SK-N-SH treated with all-trans-retinoic acid at 6 μM for 48 hours (cell line): ENCODE results near the gene IHH.
A peak's percentile ranks its signal among the peaks of the same experiment; 100 is the strongest.

Experiments
- ATAC-seq: fragments of 200-7000 bp; cut with Tn5 transposase; 3 replicates; pipeline ENCODE4 v1.9.1; 2020; ENCODE audit warnings: mild to moderate bottlenecking, moderate library complexity
- ARNTL ChIP-seq: fragments of 450-650 bp; formaldehyde crosslinking; IDR thresholded peaks from 2 replicates; pipeline ENCODE4 v1.5.0; 2020; ENCODE audit warnings: low read depth, mild to moderate bottlenecking, moderate library complexity, borderline replicate concordance
- BACH2 ChIP-seq: fragments of 250-450 bp; sonication (Bioruptor Pico); IDR thresholded peaks from 2 replicates; pipeline ENCODE4 v1.9.0; 2021; ENCODE audit warnings: mild to moderate bottlenecking, borderline replicate concordance
- CSDC2 ChIP-seq: fragments of 250-450 bp; sonication (Bioruptor Pico); IDR thresholded peaks from 2 replicates; pipeline ENCODE4 v1.5.0; 2020; ENCODE audit warnings: mild to moderate bottlenecking, moderate library complexity
- ESRRG ChIP-seq: fragments of 250-450 bp; sonication (Bioruptor Pico); IDR thresholded peaks from 2 replicates; pipeline ENCODE4 v1.6.1; 2021; ENCODE audit warnings: mild to moderate bottlenecking
- GLIS3 ChIP-seq: fragments of 250-450 bp; sonication (Bioruptor Pico); IDR thresholded peaks from 2 replicates; pipeline ENCODE4 v1.5.0; 2020; ENCODE audit warnings: mild to moderate bottlenecking, moderate library complexity
- ISL1 ChIP-seq: fragments of 250-450 bp; sonication (Bioruptor Pico); IDR thresholded peaks from 2 replicates; pipeline ENCODE4 v2.1.2; 2022; ENCODE audit warnings: mild to moderate bottlenecking, moderate library complexity
- OSR1 ChIP-seq: fragments of 250-450 bp; sonication (Bioruptor Pico); IDR thresholded peaks from 2 replicates; pipeline ENCODE4 v1.8.0; 2022; ENCODE audit warnings: moderate library complexity, mild to moderate bottlenecking, inconsistent platforms
- PPARA ChIP-seq: fragments of 250-450 bp; sonication (Bioruptor Pico); IDR thresholded peaks from 2 replicates; pipeline ENCODE4 v1.5.0; 2020; ENCODE audit warnings: mild to moderate bottlenecking, borderline replicate concordance
- RARB ChIP-seq: fragments of 250-450 bp; sonication (Bioruptor Pico); IDR thresholded peaks from 2 replicates; pipeline ENCODE4 v1.8.0; 2021; ENCODE audit warnings: mild to moderate bottlenecking, moderate library complexity
- TCF4 ChIP-seq: fragments of 250-450 bp; sonication (Bioruptor Pico); IDR thresholded peaks from 2 replicates; pipeline ENCODE4 v1.8.0; 2021; ENCODE audit warnings: mild to moderate bottlenecking, moderate library complexity, borderline replicate concordance
- TOX ChIP-seq: fragments of 250-450 bp; sonication (Bioruptor Pico); IDR thresholded peaks from 2 replicates; pipeline ENCODE4 v1.8.0; 2021; ENCODE audit warnings: mild to moderate bottlenecking, moderate library complexity, borderline replicate concordance
- ZC3H10 ChIP-seq: fragments of 250-450 bp; sonication (Bioruptor Pico); IDR thresholded peaks from 2 replicates; pipeline ENCODE4 v1.5.1; 2021; ENCODE audit warnings: mild to moderate bottlenecking, moderate library complexity
- ZFP3 ChIP-seq: fragments of 250-450 bp; sonication (Bioruptor Pico); IDR thresholded peaks from 2 replicates; pipeline ENCODE4 v1.5.0; 2020; ENCODE audit warnings: mild to moderate bottlenecking, moderate library complexity
- ZFP30 ChIP-seq: fragments of 450-650 bp; formaldehyde crosslinking; IDR thresholded peaks from 2 replicates; pipeline ENCODE4 v1.5.0; 2022; ENCODE audit warnings: mild to moderate bottlenecking, moderate library complexity
- ZNF565 ChIP-seq: fragments of 450-650 bp; formaldehyde crosslinking; conservative IDR thresholded peaks from 2 replicates; pipeline ENCODE4 v1.5.0; 2020; ENCODE audit warnings: low read depth, mild to moderate bottlenecking, moderate library complexity
- ZNF70 ChIP-seq: fragments of 450-650 bp; formaldehyde crosslinking; IDR thresholded peaks from 2 replicates; pipeline ENCODE4 v1.5.0; 2020; ENCODE audit warnings: mild to moderate bottlenecking, moderate library complexity
- ZNF8 ChIP-seq: fragments of 450-650 bp; formaldehyde crosslinking; IDR thresholded peaks from 2 replicates; pipeline ENCODE4 v1.5.0; 2020; ENCODE audit warnings: mild to moderate bottlenecking, moderate library complexity
- TF ChIP-seq, protein P1 (sequence below): fragments of 250-450 bp; sonication (Bioruptor Pico); IDR thresholded peaks from 2 replicates; pipeline ENCODE4 v1.8.0; 2021; ENCODE audit warnings: low read depth, mild to moderate bottlenecking, moderate library complexity, borderline replicate concordance
- TF ChIP-seq, protein P2 (sequence below): fragments of 250-450 bp; sonication (Bioruptor Pico); IDR thresholded peaks from 2 replicates; pipeline ENCODE4 v1.8.0; 2020; ENCODE audit warnings: mild to moderate bottlenecking, moderate library complexity, borderline replicate concordance
- TF ChIP-seq, protein P3 (sequence below): fragments of 250-450 bp; sonication (Bioruptor Pico); IDR thresholded peaks from 2 replicates; pipeline ENCODE4 v1.5.0; 2020; ENCODE audit warnings: mild to moderate bottlenecking, moderate library complexity
- TF ChIP-seq, protein P4 (sequence below): fragments of 250-450 bp; sonication (Bioruptor Pico); IDR thresholded peaks from 2 replicates; pipeline ENCODE4 v1.5.1; 2021; ENCODE audit warnings: mild to moderate bottlenecking, moderate library complexity

The IHH gene

DNA sequence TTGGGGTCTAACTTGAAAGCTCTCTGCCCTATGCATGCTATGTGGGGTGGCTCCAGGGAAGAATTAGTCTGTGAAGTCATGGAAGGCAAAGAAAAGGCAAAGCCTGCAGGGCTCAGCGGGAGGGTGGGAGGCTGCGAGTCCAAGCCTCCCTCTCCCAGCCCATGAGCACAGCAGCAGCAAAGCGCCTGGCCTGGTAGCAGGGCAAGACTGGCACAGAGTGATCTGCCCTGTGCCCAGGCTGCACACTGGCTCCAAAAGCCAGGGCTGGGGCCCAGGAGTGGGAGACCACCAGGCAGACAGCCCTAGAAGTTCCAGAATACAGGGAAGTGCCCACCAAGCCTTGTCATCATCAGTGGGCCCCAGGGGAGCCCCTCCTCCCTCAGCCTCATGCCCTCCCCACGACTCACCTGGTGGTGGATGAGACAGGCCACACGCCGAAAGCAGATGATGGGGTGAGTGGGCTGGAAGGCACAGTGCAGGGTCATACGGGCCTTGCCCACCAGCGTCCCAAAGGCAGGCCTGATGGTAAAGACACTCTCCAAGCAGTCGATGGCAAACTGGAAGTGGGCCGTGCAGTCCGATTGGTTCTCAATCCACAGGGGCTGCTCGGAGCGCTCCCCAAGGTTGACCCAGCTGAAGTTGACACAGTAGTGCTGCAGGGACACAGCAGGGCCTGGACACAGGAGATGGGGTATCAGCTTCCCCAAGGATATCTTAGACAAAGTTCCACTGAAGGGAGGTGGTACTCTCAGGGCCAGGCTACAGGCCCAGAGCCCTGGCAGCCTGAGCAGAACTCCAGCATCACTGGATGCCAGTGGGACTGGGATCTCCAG is 31.5 kb downstream of the IHH start:
- TF ChIP-seq BACH2 (CRISPR knock-in tag) (no peak), ESRRG (CRISPR knock-in tag) (no peak), OSR1 (CRISPR knock-in tag) (no peak), ZC3H10 (CRISPR knock-in tag) (no peak), ZFP30 (no peak), ARNTL (CRISPR knock-in tag) (no peak)
- TF ChIP-seq, protein P1, sequence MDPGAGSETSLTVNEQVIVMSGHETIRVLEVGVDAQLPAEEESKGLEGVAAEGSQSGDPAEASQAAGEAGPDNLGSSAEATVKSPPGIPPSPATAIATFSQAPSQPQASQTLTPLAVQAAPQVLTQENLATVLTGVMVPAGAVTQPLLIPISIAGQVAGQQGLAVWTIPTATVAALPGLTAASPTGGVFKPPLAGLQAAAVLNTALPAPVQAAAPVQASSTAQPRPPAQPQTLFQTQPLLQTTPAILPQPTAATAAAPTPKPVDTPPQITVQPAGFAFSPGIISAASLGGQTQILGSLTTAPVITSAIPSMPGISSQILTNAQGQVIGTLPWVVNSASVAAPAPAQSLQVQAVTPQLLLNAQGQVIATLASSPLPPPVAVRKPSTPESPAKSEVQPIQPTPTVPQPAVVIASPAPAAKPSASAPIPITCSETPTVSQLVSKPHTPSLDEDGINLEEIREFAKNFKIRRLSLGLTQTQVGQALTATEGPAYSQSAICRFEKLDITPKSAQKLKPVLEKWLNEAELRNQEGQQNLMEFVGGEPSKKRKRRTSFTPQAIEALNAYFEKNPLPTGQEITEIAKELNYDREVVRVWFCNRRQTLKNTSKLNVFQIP (CRISPR knock-in tag) = no peak
- peak; percentile 31 for ATAC-seq

DNA sequence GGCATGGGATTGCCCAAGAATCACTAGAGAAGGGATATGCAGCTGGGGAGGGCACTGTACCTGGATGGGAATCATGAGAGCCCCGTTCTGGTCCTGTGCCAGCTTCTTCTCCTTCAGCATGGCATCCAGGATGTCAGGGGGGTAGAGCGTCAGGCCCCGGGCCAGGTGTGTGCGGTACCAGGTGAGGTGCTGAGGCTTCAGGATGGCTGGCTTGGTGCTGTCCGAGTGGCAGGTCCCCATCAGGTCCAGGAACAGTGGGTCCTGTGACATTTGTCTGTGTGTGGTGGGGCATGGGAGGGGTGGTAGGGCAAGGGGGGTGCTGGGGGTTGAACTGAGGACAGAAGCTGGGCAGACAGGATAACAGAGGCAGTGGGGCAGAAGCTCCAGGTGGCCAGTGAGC is 32.6 kb downstream of the IHH start:
- no peak for TF ChIP-seq ISL1 (CRISPR knock-in tag)
- no peak for TF ChIP-seq BACH2 (CRISPR knock-in tag)
- TF ChIP-seq RARB (CRISPR knock-in tag) = no peak
- no peak for TF ChIP-seq ZNF565 (CRISPR knock-in tag)
- TF ChIP-seq ZNF70 (CRISPR knock-in tag) = no peak
- TF ChIP-seq, protein P2, sequence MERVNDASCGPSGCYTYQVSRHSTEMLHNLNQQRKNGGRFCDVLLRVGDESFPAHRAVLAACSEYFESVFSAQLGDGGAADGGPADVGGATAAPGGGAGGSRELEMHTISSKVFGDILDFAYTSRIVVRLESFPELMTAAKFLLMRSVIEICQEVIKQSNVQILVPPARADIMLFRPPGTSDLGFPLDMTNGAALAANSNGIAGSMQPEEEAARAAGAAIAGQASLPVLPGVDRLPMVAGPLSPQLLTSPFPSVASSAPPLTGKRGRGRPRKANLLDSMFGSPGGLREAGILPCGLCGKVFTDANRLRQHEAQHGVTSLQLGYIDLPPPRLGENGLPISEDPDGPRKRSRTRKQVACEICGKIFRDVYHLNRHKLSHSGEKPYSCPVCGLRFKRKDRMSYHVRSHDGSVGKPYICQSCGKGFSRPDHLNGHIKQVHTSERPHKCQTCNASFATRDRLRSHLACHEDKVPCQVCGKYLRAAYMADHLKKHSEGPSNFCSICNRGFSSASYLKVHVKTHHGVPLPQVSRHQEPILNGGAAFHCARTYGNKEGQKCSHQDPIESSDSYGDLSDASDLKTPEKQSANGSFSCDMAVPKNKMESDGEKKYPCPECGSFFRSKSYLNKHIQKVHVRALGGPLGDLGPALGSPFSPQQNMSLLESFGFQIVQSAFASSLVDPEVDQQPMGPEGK = no peak
- no peak for TF ChIP-seq CSDC2 (CRISPR knock-in tag)
- TF ChIP-seq PPARA (CRISPR knock-in tag) = no peak
- TF ChIP-seq TCF4 = no peak
- no peak for TF ChIP-seq ARNTL (CRISPR knock-in tag)
- TF ChIP-seq, protein P3, sequence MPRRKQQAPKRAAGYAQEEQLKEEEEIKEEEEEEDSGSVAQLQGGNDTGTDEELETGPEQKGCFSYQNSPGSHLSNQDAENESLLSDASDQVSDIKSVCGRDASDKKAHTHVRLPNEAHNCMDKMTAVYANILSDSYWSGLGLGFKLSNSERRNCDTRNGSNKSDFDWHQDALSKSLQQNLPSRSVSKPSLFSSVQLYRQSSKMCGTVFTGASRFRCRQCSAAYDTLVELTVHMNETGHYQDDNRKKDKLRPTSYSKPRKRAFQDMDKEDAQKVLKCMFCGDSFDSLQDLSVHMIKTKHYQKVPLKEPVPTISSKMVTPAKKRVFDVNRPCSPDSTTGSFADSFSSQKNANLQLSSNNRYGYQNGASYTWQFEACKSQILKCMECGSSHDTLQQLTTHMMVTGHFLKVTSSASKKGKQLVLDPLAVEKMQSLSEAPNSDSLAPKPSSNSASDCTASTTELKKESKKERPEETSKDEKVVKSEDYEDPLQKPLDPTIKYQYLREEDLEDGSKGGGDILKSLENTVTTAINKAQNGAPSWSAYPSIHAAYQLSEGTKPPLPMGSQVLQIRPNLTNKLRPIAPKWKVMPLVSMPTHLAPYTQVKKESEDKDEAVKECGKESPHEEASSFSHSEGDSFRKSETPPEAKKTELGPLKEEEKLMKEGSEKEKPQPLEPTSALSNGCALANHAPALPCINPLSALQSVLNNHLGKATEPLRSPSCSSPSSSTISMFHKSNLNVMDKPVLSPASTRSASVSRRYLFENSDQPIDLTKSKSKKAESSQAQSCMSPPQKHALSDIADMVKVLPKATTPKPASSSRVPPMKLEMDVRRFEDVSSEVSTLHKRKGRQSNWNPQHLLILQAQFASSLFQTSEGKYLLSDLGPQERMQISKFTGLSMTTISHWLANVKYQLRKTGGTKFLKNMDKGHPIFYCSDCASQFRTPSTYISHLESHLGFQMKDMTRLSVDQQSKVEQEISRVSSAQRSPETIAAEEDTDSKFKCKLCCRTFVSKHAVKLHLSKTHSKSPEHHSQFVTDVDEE (CRISPR knock-in tag) = no peak
- no peak for TF ChIP-seq OSR1 (CRISPR knock-in tag)
- TF ChIP-seq, protein P4, sequence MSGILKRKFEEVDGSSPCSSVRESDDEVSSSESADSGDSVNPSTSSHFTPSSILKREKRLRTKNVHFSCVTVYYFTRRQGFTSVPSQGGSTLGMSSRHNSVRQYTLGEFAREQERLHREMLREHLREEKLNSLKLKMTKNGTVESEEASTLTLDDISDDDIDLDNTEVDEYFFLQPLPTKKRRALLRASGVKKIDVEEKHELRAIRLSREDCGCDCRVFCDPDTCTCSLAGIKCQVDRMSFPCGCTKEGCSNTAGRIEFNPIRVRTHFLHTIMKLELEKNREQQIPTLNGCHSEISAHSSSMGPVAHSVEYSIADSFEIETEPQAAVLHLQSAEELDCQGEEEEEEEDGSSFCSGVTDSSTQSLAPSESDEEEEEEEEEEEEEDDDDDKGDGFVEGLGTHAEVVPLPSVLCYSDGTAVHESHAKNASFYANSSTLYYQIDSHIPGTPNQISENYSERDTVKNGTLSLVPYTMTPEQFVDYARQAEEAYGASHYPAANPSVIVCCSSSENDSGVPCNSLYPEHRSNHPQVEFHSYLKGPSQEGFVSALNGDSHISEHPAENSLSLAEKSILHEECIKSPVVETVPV = no peak
- no peak for TF ChIP-seq GLIS3
- no peak for TF ChIP-seq ZFP3 (CRISPR knock-in tag)
- TF ChIP-seq, protein P1 (CRISPR knock-in tag) = no peak
- no peak for TF ChIP-seq ZFP30
- TF ChIP-seq ZNF8 = no peak
- no peak for TF ChIP-seq ESRRG (CRISPR knock-in tag)
- no peak for TF ChIP-seq TOX (CRISPR knock-in tag)
- no peak for ATAC-seq
